K562 treated with DMSO at 1 percent for 4 hours (cell line): ENCODE measurements around the gene USP50. TPM values are rescaled to one million over a fixed set of nuclear protein-coding genes. Genes with fewer than 3 reads are reported as not detected.

ENCODE experiments used
- total RNA-seq: library from RNA; unstranded; fragments of 300-600 nt; gene quantifications from 2 replicates; pipeline ENCODE4 v1.2.3, GENCODE V29; 2022; ENCODE audit not compliant: insufficient read depth

The USP50 gene
- not detected in 2 replicates for total RNA-seq

GRCh38 chr15:50546566-50546965 is at the start of gene USP50:
TSS of gene USP50 (minus strand) at chr15:50546666. CDS start at chr15:50546525, 141 bp downstream.

Other genes with a start within 250 kb of the USP50 start
- 9.8 and 12.4 TPM in 2 replicates for gene GABPB1, start 191.5 kb downstream of the USP50 start, total RNA-seq
- gene USP8, start 122.3 kb downstream of the USP50 start, total RNA-seq: 46.5 and 47.3 TPM in 2 replicates
- gene TRPM7, start 140.1 kb upstream of the USP50 start, total RNA-seq: 12.9 and 15.1 TPM in 2 replicates
- 33.9 and 47.4 TPM in 2 replicates for gene SPPL2A, start 219.0 kb upstream of the USP50 start, total RNA-seq